K562 (cell line): ENCODE data around the gene ATXN2L. TPM values are rescaled to one million over a fixed set of nuclear protein-coding genes. Genes with fewer than 3 reads are reported as not detected.

Source experiments
- ADNP ChIP-seq: fragments of 200-800 bp; sonication (Bioruptor generic); IDR thresholded peaks from 2 replicates; pipeline ENCODE4 v1.6.1; 2016; ENCODE audit warnings: missing genetic modification characterization, missing compliant biosample characterization
- E4F1 ChIP-seq: fragments of 250-450 bp; sonication (Bioruptor Pico); IDR thresholded peaks from 2 replicates; pipeline ENCODE4 v1.5.0; 2021; ENCODE audit warnings: mild to moderate bottlenecking, borderline replicate concordance
- ELK3 ChIP-seq: fragments of 450-650 bp; formaldehyde crosslinking; IDR thresholded peaks from 2 replicates; pipeline ENCODE4 v1.4.0; 2020; ENCODE audit warnings: mild to moderate bottlenecking
- FOXA1 ChIP-seq: fragments of 450-650 bp; IDR thresholded peaks from 2 replicates; pipeline ENCODE4 v1.6.1; 2016; ENCODE audit warnings: mild to moderate bottlenecking, borderline replicate concordance
- FOXK2 ChIP-seq, 2 experiments: fragments of 450-650 bp; IDR thresholded peaks in 1 of 2; conservative IDR thresholded peaks in 1 of 2; 2 replicates each; pipeline ENCODE4 v1.6.1; 2016; ENCODE audit warnings: low read depth in 2 of 2, mild to moderate bottlenecking in 1 of 2
- HCFC1 ChIP-seq: IDR thresholded peaks from 2 replicates; pipeline ENCODE4 v1.6.1; 2012; ENCODE audit warnings: low read depth, low read length, improper control_type of control experiment
- HES1 ChIP-seq: fragments of 450-650 bp; IDR thresholded peaks from 2 replicates; pipeline ENCODE4 v1.6.1; 2016; ENCODE audit warnings: low read depth, mild to moderate bottlenecking, moderate library complexity
- MXD1 ChIP-seq: fragments of 250-450 bp; sonication (Bioruptor Pico); IDR thresholded peaks from 2 replicates; pipeline ENCODE4 v1.8.0; 2021; ENCODE audit warnings: borderline replicate concordance, mild to moderate bottlenecking, moderate library complexity; ENCODE audit not compliant: poor library complexity, severe bottlenecking
- NEUROD1 ChIP-seq: fragments of 150-350 bp; IDR thresholded peaks from 2 replicates; pipeline ENCODE4 v1.6.1; 2014; ENCODE audit warnings: borderline replicate concordance, low read length, low read depth; ENCODE audit not compliant: partially characterized antibody
- NFE2 ChIP-seq: IDR thresholded peaks from 2 replicates; pipeline ENCODE4 v1.6.1; 2014; ENCODE audit warnings: antibody characterized with exemption, low read depth
- NFE2L1 ChIP-seq: fragments of 450-650 bp; IDR thresholded peaks from 2 replicates; pipeline ENCODE4 v1.6.1; 2016; ENCODE audit warnings: missing genetic modification characterization, low read depth, mild to moderate bottlenecking, missing compliant biosample characterization, moderate library complexity, borderline replicate concordance
- POLR2AphosphoS5 ChIP-seq: IDR thresholded peaks from 2 replicates; pipeline ENCODE4 v1.6.1; 2011; ENCODE audit warnings: mild to moderate bottlenecking, low read depth, low read length, moderate library complexity; ENCODE audit not compliant: control insufficient read depth, insufficient read depth
- SLC30A9 ChIP-seq: fragments of 250-450 bp; sonication (Bioruptor Pico); IDR thresholded peaks from 2 replicates; pipeline ENCODE4 v1.8.0; 2022; ENCODE audit warnings: mild to moderate bottlenecking, moderate library complexity
- TAF15 ChIP-seq: fragments of 200-400 bp; formaldehyde crosslinking; IDR thresholded peaks from 2 replicates; pipeline ENCODE4 v1.6.1; 2017; ENCODE audit warnings: mild to moderate bottlenecking, low read depth, low read length, moderate library complexity
- TCF7 ChIP-seq: sonication (generic); IDR thresholded peaks from 2 replicates; pipeline ENCODE4 v1.6.1; 2016; ENCODE audit warnings: antibody characterized with exemption, borderline replicate concordance
- THRAP3 ChIP-seq: fragments of 450-650 bp; IDR thresholded peaks from 2 replicates; pipeline ENCODE4 v1.6.1; 2016; ENCODE audit warnings: mild to moderate bottlenecking, inconsistent platforms, borderline replicate concordance
- ZC3H8 ChIP-seq: fragments of 450-650 bp; IDR thresholded peaks from 2 replicates; pipeline ENCODE4 v1.6.1; 2017
- ZNF696 ChIP-seq: fragments of 250-450 bp; sonication (Bioruptor Pico); conservative IDR thresholded peaks from 2 replicates; pipeline ENCODE4 v1.4.0; 2020; ENCODE audit warnings: mild to moderate bottlenecking, moderate library complexity
- ZNF830 ChIP-seq: fragments of 250-450 bp; sonication (Bioruptor Pico); IDR thresholded peaks from 2 replicates; pipeline ENCODE4 v1.5.0; 2021; ENCODE audit warnings: mild to moderate bottlenecking
- polyA plus RNA-seq, 8 experiments: library from polyadenylated mRNA; depleted of rRNA in 4 of 8; stranded (reverse) in 5 of 8; unstranded in 3 of 8; fragments of >200 nt; fragmentation: Nextera tagmentation in 2 of 8; fragmentation: Illumina TruSeq in 1 of 8; extraction: Ambion mirVana in 2 of 8; extraction: Trizol in 1 of 8; gene quantifications; 2 replicates each; pipeline versions ENCODE4 v1.2.1 to v1.2.3, GENCODE V29; 2011 to 2014; ENCODE audit warnings: inconsistent platforms in 1 of 8, missing spikeins in 1 of 8
- total RNA-seq, 7 experiments: library from RNA; depleted of rRNA in 6 of 7; stranded (reverse); fragments of >200 nt in 6 of 7; fragmentation: Illumina TruSeq in 2 of 7; extraction: Trizol in 2 of 7; gene quantifications; 2 replicates each; pipeline versions ENCODE4 v1.2.1 to v1.2.3, GENCODE V29; 2011 to 2021; ENCODE audit warnings: low replicate concordance in 1 of 7
- TF ChIP-seq, protein P1 (sequence below): fragments of 450-650 bp; formaldehyde crosslinking; IDR thresholded peaks from 2 replicates; pipeline ENCODE4 v1.4.0; 2022; ENCODE audit warnings: mild to moderate bottlenecking, moderate library complexity

Gene ATXN2L
- total and polyA plus RNA-seq, 9 of the 15 experiments (the other 6 are each of a cell fraction or from before 2014, with no cell fraction given) = 3.8 to 280 (median 37.2) TPM

DNA sequence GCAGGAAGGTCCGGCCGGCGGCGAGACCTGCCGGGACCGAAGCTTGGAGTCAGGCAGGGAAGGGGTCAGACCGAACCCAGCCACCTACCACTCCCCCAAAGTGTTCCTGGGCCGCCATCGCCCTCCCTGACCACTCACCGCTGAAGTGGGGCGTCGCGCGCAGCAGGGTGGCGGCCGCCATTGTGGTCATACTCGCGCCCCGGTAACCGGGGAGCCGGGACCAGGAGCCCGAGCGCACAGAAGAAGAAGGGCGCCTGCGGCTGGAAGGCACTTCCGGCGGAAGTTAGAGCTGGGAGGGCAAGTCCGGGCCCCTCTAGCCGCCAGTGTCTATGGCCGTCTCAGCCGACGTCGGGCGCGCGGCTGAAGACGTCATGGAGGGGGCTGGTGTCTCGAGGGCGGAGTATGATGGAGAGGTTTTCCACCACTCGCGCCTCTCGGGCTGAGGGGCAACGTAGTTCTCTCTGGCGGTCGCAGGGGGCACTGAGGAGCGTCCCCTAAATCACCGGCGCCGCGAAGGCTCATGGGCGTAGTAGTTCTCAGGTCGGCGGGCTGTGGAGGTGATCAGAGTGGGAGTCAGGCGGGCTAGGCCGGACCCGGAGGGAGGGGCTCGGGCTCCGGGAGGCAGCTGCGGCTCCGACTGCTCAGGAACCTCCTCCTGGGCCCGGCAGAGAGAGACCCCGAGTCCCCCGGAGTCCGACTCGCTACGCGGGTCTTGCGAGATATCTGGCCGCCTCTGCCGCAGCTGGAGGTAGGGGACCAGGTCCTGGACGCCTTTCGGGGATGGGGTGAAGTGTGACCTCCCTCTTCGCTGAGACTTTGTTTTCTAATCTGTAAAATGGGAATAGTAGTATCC is 23.5 kb downstream of the ATXN2L start, which contains the start of gene TUFM (continued):
- TF ChIP-seq FOXK2 (conservative IDR thresholded peaks at IDR 0.05 in 1 of 2, IDR thresholded peaks at IDR 0.05 in 1 of 2; ENCODE audit: low read depth in 2 of 2) = peak; percentile 59 to 66; a peak in 3 of 4 replicates
- TF ChIP-seq TCF7 = no peak
- TF ChIP-seq MXD1 (CRISPR knock-in tag) = no peak
- no peak for TF ChIP-seq THRAP3
- TF ChIP-seq ADNP = no peak; the same call in 1 of the 2 replicates
- TF ChIP-seq FOXA1 = no peak
- TF ChIP-seq POLR2AphosphoS5 = peak; percentile 58; the same call in 1 of the 2 replicates
- TF ChIP-seq HCFC1 = peak; percentile 93; the same call in 1 of the 2 replicates
- no peak for TF ChIP-seq SLC30A9
- no peak; the same call in 1 of the 2 replicates for TF ChIP-seq NFE2
- TF ChIP-seq ZNF830 = no peak
- TF ChIP-seq ZC3H8 = no peak
- TF ChIP-seq HES1 = no peak
- no peak for TF ChIP-seq TAF15
- no peak for TF ChIP-seq ZNF696 (CRISPR knock-in tag)
- TF ChIP-seq E4F1 (CRISPR knock-in tag) = no peak
- TF ChIP-seq, protein P1, sequence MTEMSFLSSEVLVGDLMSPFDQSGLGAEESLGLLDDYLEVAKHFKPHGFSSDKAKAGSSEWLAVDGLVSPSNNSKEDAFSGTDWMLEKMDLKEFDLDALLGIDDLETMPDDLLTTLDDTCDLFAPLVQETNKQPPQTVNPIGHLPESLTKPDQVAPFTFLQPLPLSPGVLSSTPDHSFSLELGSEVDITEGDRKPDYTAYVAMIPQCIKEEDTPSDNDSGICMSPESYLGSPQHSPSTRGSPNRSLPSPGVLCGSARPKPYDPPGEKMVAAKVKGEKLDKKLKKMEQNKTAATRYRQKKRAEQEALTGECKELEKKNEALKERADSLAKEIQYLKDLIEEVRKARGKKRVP (CRISPR knock-in tag) = no peak
- no peak for TF ChIP-seq NFE2L1 (tag)
- TF ChIP-seq ELK3 (CRISPR knock-in tag) = no peak
- peak; percentile 32 for TF ChIP-seq NEUROD1
